Renal pelvis (tissue), 4 donors: ENCODE data around the gene JDP2. TPM values are rescaled to one million over a fixed set of nuclear protein-coding genes. Genes with fewer than 3 reads are reported as not detected.
"Not testable (repeated sequence)": the region's sequence is repeated elsewhere in the genome, so short reads cannot be mapped to it uniquely, and the experiment has no call there.

Experiments
- DNase-seq: peaks from one replicate; pipeline ENCODE4 v3.0.0-alpha.2; 2013
- polyA plus RNA-seq, 3 donors: library from polyadenylated mRNA; unstranded; fragments of 120-200 nt; gene quantifications; one replicate each; pipeline ENCODE4 v1.2.1, GENCODE V29; 2013; ENCODE audit not compliant: insufficient read length in 3 of 3

Gene JDP2
- polyA plus RNA-seq, 3 donors = 21.3 to 24.2 (median 21.7) TPM

DNA sequence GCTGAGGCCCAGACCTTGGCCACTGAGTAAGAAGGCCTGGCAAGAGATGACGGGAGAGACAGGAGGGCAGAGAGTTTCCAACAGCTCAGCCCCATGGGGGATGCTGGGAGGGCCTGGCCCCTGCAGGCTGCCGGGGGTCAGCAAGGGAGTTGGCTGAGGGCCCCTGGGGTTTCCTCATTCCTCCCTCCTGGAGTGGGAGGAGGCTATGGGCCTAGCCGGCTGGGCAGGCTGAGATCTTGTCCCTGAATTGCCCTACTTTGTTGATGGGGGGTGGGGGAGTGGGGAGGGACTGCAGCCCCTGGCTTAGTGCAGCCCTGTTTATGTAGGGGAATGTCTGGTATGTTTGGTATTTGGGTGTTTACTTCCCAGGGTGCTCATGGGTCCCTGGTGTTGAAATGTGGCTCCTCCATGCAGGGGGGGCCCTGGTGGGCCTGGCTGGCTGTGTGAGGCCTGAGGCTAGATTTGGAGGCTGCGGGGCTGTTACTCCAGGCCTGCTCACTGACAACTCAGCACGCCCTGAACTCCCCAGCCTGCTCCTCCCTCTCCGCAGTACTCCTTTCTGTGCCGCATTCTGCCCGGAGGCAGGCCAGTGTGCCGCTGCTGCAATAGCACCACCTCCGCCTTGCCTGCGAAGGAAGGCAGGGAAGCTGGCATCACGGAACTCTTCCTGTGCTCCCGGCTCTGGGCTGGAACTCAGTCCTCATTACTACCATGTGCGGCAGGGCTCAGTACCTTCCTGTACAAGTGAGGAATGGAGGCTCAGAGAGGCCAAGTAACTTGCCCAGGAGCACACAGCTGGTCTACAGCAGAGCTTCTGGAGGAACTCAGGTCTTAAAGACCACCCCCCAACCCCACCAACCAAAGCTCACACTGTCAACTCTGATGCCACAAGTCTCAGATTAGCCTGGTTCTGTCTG is 25.3 kb downstream of the JDP2 start:
- peak; percentile 83 for DNase-seq

GRCh38 chr14:75453817-75454434 is 26.1 kb downstream of the JDP2 start:
- DNase-seq = no peak

- DNase-seq = no peak
Observed at GRCh38 chr14:75454963-75455546, 27.2 kb downstream of the JDP2 start.

GRCh38 chr14:75456069-75456996 is 28.5 kb downstream of the JDP2 start:
- no peak for DNase-seq

DNA sequence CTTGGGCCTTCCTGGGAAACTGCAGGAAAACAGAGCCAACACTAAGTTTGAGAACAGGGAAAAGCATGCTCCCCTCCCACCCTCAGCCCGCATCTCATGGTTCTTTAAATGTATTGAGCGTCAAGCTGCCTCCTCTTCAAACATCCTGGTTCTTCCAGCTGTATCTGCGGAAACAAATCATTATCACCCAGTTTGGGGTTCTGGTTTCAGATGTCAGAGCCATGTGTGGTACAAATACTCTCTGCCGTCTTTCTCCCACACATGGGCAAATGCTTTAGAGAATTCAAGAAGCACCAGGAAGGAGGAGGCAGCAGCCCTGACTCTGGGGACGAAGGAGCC is 29.1 kb downstream of the JDP2 start:
- no peak for DNase-seq

GRCh38 chr14:75457648-75458165 is 29.9 kb downstream of the JDP2 start:
- no peak for DNase-seq

DNA sequence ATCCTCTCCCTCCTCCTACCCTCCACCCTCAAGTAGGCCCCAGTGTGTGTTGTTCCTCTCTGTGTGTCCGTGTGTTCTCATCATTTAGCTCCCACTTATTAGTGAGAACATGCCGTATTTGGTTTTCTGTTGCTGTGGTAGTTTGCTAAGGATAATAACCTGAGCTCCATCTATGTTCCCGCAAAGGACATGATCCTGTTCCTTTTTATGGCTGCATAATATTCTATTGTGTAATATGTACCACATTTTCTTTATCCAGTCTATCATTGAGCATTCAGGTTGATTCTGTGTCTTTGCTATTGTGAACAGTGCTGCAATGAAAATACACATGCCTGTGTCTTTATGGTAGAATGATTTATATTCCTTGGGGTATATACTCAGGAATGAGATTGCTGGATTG is 30.5 kb downstream of the JDP2 start:
- no peak for DNase-seq

- DNase-seq = no peak
Observed at GRCh38 chr14:75459099-75459741, 31.4 kb downstream of the JDP2 start.

- DNase-seq = no peak
Observed at GRCh38 chr14:75459791-75460190, 32.0 kb downstream of the JDP2 start.

DNA sequence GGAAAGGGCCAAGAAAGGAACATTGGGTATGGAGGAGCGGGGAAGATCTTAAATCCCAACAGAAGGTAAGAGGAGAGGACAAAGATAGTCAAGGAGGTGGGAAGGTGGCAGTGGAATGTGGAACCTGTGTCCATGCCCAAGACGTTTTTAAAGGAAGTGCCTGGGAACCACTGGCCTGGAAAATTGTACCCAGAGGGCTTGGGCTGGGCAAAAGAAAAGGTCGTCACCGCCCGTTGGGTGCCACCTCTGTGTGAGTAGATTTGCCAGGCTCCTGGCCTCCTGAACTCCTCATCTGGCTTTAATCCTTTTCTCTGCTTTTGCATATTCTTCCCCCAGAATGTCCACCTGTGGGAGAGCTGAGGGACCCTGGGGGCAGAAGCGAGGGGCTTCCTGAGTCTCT is 32.6 kb downstream of the JDP2 start:
- DNase-seq = no peak

GRCh38 chr14:75461303-75461702 is 33.5 kb downstream of the JDP2 start:
- no peak for DNase-seq

DNA sequence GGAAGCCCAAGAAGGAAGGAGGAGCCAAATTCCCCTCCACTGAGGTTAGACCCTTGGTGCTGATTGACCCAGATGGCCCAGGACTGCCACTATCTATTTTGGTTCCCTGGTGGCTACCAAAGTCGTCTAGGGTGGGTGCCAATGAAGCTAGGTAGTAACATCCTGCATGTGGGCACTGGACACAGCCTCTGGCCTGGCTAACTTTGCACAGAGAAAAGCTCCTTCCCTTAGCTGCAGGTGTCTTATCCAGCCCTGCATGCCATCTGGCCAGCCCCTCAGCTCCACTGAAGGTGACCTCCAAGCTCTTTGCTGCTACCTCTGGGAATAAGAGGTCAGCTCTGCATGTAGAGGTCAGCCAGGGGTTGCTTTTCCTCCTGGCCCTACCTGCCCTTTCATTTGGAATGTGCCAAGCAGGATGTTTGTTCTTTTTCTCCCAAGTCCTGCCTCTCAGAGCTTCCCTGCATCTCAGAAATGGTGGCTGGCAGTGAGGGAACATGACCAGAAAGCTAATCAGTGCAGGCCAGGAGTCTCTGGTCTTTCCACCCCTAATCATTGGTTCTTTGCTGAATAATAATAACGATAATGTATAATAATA is 34.0 kb downstream of the JDP2 start:
- DNase-seq = no peak

DNA sequence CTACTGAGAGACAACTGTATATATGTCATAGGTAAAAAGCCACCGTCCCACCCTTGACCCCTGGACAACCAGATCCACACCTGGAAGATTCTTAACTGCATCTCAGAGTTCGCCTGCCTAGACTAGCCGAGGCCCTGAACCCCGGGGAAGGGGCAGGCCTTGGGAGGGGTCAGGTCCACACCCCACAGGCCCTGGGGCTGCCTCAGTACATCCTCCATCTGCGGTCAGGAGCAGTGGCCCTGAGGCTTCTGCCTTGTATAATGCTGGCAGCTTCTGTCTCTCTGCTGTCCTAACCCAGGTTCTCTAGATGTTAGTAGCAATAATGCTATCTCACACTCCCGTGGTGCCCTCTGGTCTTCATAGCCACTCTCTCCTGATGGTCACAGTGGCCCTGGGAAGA is 36.8 kb downstream of the JDP2 start:
- no peak for DNase-seq

DNA sequence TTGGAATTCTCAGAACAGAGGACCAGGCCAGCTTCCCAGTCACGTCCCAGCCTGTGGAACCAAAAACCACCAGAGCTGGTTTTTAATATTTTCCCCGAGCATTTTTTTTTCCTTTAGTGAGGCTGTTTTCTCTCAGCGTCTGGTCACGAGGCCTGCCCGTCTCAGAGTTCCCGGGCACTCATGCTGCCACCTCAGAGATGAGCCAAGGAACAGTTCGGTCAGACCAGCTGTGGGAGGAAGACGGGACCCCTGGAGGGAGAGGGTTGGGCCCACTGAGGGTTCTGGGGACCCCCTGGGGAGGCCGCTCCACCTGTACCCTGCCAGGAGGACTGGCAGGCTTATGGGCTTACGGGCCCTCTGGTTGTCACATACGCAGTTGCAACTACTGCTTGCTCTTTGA is 39.9 kb downstream of the JDP2 start:
- no peak for DNase-seq

- no peak for DNase-seq
Observed at GRCh38 chr14:75469164-75469563, 41.3 kb downstream of the JDP2 start.

DNA sequence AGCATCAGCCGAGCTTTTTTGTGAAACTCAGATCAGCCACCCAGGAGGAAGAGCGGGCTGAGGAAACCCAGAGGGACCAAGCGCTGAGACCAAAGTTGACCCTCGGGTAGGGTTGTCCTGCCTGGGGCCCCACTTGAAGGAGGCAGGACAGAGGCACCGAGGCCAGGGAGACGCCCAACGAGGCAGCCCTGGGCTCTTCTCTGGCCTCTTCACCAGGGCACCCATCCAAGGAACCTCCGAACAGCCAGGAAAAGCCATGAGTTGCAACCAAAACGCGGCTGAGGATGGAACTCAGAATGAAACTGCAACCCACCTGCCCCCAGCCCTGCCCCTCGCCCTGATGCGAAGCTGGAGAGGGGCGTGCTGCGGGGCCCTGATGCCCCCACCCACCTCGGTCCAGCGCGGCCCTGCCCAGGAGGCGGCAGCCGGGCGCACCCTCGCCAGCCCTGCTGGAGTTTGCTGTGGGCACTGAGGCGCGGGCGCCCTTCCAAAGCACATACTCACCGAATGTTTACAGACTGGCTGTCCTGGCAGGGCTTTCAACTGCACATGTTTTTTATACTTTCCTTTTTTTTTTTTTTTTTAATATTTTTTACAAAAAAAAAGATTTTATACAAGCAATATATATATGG is 41.9 kb downstream of the JDP2 start:
- no peak for DNase-seq

DNA sequence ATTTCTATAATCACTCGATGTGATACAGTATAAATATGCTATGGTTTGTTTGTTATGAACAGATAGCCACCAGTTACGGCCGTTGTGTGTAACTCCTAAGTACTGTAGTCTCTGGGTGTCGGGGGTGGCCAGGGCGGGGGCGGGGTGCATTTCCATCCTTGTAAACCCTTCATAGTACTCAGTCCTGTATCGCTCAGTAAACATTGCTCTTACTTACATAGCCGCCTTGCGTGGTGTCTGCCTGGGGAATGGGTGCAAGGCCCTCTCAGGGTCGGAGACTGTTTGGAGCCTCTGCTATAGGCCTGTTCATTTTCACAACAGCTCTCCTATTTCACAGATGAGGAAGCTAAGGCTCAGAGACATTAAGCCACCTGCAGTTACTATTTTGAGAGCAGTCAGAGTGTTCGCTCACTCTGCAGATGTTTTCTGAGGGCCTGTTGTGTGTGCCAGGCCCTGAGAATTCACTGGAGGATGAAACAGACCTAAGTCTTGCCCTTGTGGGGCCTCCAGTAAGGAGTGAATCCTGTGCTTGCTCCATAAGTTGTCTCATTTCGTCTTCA is 42.5 kb downstream of the JDP2 start:
- DNase-seq = no peak

- DNase-seq = no peak
Observed at GRCh38 chr14:75471059-75471458, 43.2 kb downstream of the JDP2 start.

DNA sequence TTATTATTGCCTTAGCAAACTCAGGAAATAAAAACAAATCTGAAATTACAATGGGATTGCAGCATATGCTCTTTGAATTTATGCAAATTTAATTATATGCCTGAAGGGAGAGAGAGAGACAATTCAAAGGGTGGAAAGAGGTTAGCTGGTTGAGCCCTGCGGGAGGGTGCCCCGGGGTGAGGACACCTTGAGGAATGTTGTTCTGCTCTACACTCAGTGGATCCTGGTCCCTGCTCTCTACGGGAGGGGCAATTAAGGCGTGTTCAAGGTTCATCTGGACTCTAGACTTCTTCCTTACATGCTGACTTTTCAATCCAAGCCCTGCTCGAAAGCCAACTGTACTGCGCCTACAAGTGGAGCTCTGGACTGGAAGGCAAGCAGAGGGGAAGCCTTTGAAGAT is 46.3 kb downstream of the JDP2 start:
- DNase-seq = not testable (repeated sequence)
